Activated CD4-positive, alpha-beta T cell treated with anti-CD3 and anti-CD28 coated beads for 1 hour (primary cell): Measurements from ENCODE around the gene PSMA4.
"Not testable (repeated sequence)": the region's sequence is repeated elsewhere in the genome, so short reads cannot be mapped to it uniquely, and the experiment has no call there.

ENCODE experiments used
- DNase-seq: peaks from one replicate; pipeline ENCODE4 v3.0.0-alpha.2; 2020

Gene PSMA4

GRCh38 chr15:78552597-78552996, 12.4 kb downstream of the PSMA4 start:
- no peak for DNase-seq

GRCh38 chr15:78560201-78560600, 20.0 kb downstream of the PSMA4 start:
- DNase-seq = not testable (repeated sequence)

- DNase-seq = no peak
Observed at GRCh38 chr15:78561490-78561889, 21.2 kb downstream of the PSMA4 start.

- DNase-seq = no peak
Observed at GRCh38 chr15:78563092-78563491, 22.8 kb downstream of the PSMA4 start.

GRCh38 chr15:78564743-78565096, 24.5 kb downstream of the PSMA4 start:
- DNase-seq = no peak

GRCh38 chr15:78565097-78565950, 25.1 kb downstream of the PSMA4 start, which contains the start of gene CHRNA5:
Gene CHRNA5, plus strand, starts transcription at chr15:78565520. Its CDS starts 200 bp downstream, at chr15:78565720.
- DNase-seq = peak; percentile 46

GRCh38 chr15:78565951-78566774, 25.9 kb downstream of the PSMA4 start:
- DNase-seq = no peak

- DNase-seq = no peak
Observed at GRCh38 chr15:78567531-78567930, 27.3 kb downstream of the PSMA4 start.

GRCh38 chr15:78570710-78571109, 30.5 kb downstream of the PSMA4 start:
- no peak for DNase-seq

GRCh38 chr15:78571382-78571781, 31.1 kb downstream of the PSMA4 start:
- DNase-seq = no peak

- DNase-seq = no peak
Observed at GRCh38 chr15:78573416-78573815, 33.2 kb downstream of the PSMA4 start.

GRCh38 chr15:78574944-78575343, 34.7 kb downstream of the PSMA4 start:
- DNase-seq = no peak

- no peak for DNase-seq
Observed at GRCh38 chr15:78597583-78597982, 57.3 kb downstream of the PSMA4 start.

GRCh38 chr15:78598348-78598747, 58.1 kb downstream of the PSMA4 start:
- no peak for DNase-seq

- no peak for DNase-seq
Observed at GRCh38 chr15:78599189-78599588, 58.9 kb downstream of the PSMA4 start.
